Stimulated activated CD4-positive, alpha-beta T cell treated with anti-CD3 and anti-CD28 coated beads, TNF-alpha, amount 100 ng/mL, for 48 hours (primary cell): ENCODE data around the gene PEX7.
"Not testable (repeated sequence)": the region's sequence is repeated elsewhere in the genome, so short reads cannot be mapped to it uniquely, and the experiment has no call there.

Experiments
- DNase-seq, 3 donors: peaks; one replicate each; pipeline ENCODE4 v3.0.0-alpha.2; 2020; ENCODE audit warnings: low read depth in 3 of 3

Gene PEX7

GRCh38 chr6:136822376-136823127 lies at the start of gene PEX7:
TSS of gene PEX7 (plus strand) at chr6:136822592. CDS start at chr6:136822666, 74 bp downstream.
- DNase-seq: peak; percentile 75 to 84 (median 80)

- no peak for DNase-seq
Observed at GRCh38 chr6:136772685-136773472, 49.5 kb upstream of the PEX7 start.

- no peak for DNase-seq
Observed at GRCh38 chr6:136773473-136773796, 49.0 kb upstream of the PEX7 start.

- DNase-seq: no peak
Observed at GRCh38 chr6:136774228-136775041, 48.0 kb upstream of the PEX7 start.

- no peak for DNase-seq
Observed at GRCh38 chr6:136775081-136775480, 47.3 kb upstream of the PEX7 start.

GRCh38 chr6:136775548-136775947 lies 46.8 kb upstream of the PEX7 start:
- DNase-seq: no peak

GRCh38 chr6:136777651-136778050 lies 44.7 kb upstream of the PEX7 start:
- no peak for DNase-seq

- no peak for DNase-seq
Observed at GRCh38 chr6:136779682-136780081, 42.7 kb upstream of the PEX7 start.

GRCh38 chr6:136780972-136781371 lies 41.4 kb upstream of the PEX7 start:
- no peak for DNase-seq

- DNase-seq: no peak
Observed at GRCh38 chr6:136782021-136782770, 40.2 kb upstream of the PEX7 start.

- DNase-seq: no peak
Observed at GRCh38 chr6:136783021-136783420, 39.4 kb upstream of the PEX7 start.

GRCh38 chr6:136783495-136784270 lies 38.7 kb upstream of the PEX7 start:
- no peak for DNase-seq

GRCh38 chr6:136784271-136784664 lies 38.1 kb upstream of the PEX7 start:
- no peak for DNase-seq

- peak in 1 of 3 donors; percentile 34 for DNase-seq
Observed at GRCh38 chr6:136784910-136785746, 37.3 kb upstream of the PEX7 start.

- no peak for DNase-seq
Observed at GRCh38 chr6:136786658-136787057, 35.7 kb upstream of the PEX7 start.

- DNase-seq: no peak
Observed at GRCh38 chr6:136787726-136788068, 34.7 kb upstream of the PEX7 start.

GRCh38 chr6:136788069-136788902 lies 34.1 kb upstream of the PEX7 start:
- DNase-seq: no peak

GRCh38 chr6:136789440-136789839 lies 33.0 kb upstream of the PEX7 start:
- not testable (repeated sequence) for DNase-seq
